Testis (tissue), 3 donors: ENCODE results near the gene CDH12. TPM values are rescaled to one million over a fixed set of nuclear protein-coding genes. Genes with fewer than 3 reads are reported as not detected.
"Not testable (repeated sequence)": the region's sequence is repeated elsewhere in the genome, so short reads cannot be mapped to it uniquely, and the experiment has no call there.

ENCODE experiments used
- DNase-seq: peaks from one replicate; pipeline ENCODE4 v3.0.0-alpha.2; 2019
- H3K27ac ChIP-seq, 2 donors: fragments of 200-600 bp; sonication (generic); one replicate each; pipeline ENCODE4 v1.5.1; 2019
- H3K27me3 ChIP-seq: fragments of 200-600 bp; sonication (generic); one replicate; pipeline ENCODE4 v1.5.1; 2019
- H3K36me3 ChIP-seq: fragments of 200-600 bp; sonication (generic); one replicate; pipeline ENCODE4 v1.5.1; 2017; ENCODE audit warnings: low read depth; ENCODE audit errors: missing control alignments
- H3K4me1 ChIP-seq: fragments of 200-600 bp; sonication (generic); one replicate; pipeline ENCODE4 v1.5.1; 2019
- H3K4me3 ChIP-seq, 2 donors: fragments of 200-600 bp; sonication (generic); one replicate each; pipeline ENCODE4 v1.5.1; 2017 to 2019
- H3K9me3 ChIP-seq: fragments of 200-600 bp; sonication (generic); one replicate; pipeline ENCODE4 v1.5.1; 2017
- POLR2A ChIP-seq: fragments of 450-650 bp; IDR thresholded peaks from one replicate; pipeline ENCODE4 v1.6.1; 2017; ENCODE audit warnings: antibody characterized with exemption, mild to moderate bottlenecking, moderate library complexity
- WGBS, 2 donors: methylation state at CpG; one replicate each; pipeline ENCODE4 v1.1.5; 2018; 5-methylcytosine and 5-hydroxymethylcytosine counted together
- intact Hi-C: fragments of 100-400 bp; cut with DNase I; formaldehyde crosslinking; loops from one replicate; pipeline ENCODE4 v1.15.1; 2023; ENCODE audit warnings: low total_unique reads
- polyA plus RNA-seq: library from polyadenylated mRNA; stranded (reverse); fragments of 350-450 nt; fragmentation: Illumina TruSeq; extraction: RNeasy Lipid Tissue Mini Kit (QIAGEN cat#74804); gene quantifications from one replicate; pipeline ENCODE4 v1.2.3, GENCODE V29; 2014; ENCODE audit warnings: low read depth, low replicate concordance; ENCODE audit not compliant: insufficient read depth
- total RNA-seq, 2 donors: library from RNA; depleted of rRNA; stranded (reverse); fragments of >200 nt; gene quantifications; one replicate each; pipeline ENCODE4 v1.2.3, GENCODE V29; 2016
- TF ChIP-seq, protein P1 (sequence below), 3 experiments: fragments of 450-650 bp in 2 of 3; fragments of 200-600 bp in 1 of 3; sonication (generic) in 1 of 3; IDR thresholded peaks; one replicate each; pipeline ENCODE4 v1.5.1; 2016 to 2019; ENCODE audit warnings: antibody characterized with exemption in 3 of 3, mild to moderate bottlenecking in 2 of 3, moderate library complexity in 1 of 3

CDH12 gene
- total and polyA plus RNA-seq, 3 donors from 2014 or later = 0.87 to 2.3 (median 2.3) TPM

DNA sequence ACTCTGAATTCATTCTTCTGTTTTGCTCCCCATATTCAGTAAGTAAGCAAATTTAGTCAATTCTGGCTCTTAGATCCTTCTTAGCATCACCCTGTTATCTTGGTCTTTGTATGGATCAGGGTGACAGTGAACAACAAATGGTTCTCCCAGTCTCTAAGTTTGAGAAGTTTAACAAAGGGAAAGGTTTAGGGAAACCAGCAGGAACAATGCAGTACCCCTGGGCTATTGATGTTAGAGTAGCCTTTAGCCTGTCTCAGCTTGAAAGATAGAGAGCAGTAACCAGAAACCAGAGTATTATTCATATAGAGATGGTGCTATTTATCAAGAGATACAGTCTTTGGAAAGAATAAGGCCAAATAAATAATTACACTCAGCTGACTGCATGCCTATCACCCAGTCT lies 241.8 kb downstream of the CDH12 start:
- DNase-seq = no peak

DNA sequence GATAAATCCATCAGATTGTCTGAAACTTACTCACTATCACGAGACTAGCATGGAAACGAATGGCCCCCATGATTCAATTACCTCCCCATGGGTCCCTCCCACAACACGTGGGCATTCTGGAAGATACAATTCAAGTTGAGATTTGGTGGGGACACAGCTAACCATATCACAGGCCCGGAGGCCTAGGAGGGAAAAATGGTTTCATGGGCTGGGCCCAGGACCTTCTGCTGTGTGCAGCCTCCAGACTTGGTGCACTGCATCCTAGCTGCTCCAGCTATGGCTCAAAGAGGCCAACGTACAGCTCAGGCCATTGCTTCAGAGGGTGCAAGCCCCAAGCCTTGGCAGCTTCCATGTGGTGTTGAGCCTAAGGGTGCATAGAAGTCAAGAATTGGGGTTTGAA lies 245.6 kb downstream of the CDH12 start:
- WGBS, 2 donors = 68 to 73% methylated on average over 5 of the region's 5 CpGs
- intact Hi-C loops, H3K4me3 ChIP-seq, H3K36me3 ChIP-seq, H3K27ac ChIP-seq, H3K27me3 ChIP-seq, H3K9me3 ChIP-seq, H3K4me1 ChIP-seq, DNase-seq: not testable (repeated sequence)

More for the DNA sequence above, 241.8 kb downstream of the CDH12 start:
- H3K27me3 ChIP-seq = no peaks in the 10 kb centered on the region
- intact Hi-C loops = no loop called here
- H3K36me3 ChIP-seq = no peaks in the 10 kb centered on the region
- H3K9me3 ChIP-seq = no peaks in the 10 kb centered on the region
- H3K4me3 ChIP-seq = no peak overlapping the region
- H3K4me1 ChIP-seq = no peaks in the 10 kb centered on the region
- TF ChIP-seq POLR2A = no peak
- TF ChIP-seq, protein P1, sequence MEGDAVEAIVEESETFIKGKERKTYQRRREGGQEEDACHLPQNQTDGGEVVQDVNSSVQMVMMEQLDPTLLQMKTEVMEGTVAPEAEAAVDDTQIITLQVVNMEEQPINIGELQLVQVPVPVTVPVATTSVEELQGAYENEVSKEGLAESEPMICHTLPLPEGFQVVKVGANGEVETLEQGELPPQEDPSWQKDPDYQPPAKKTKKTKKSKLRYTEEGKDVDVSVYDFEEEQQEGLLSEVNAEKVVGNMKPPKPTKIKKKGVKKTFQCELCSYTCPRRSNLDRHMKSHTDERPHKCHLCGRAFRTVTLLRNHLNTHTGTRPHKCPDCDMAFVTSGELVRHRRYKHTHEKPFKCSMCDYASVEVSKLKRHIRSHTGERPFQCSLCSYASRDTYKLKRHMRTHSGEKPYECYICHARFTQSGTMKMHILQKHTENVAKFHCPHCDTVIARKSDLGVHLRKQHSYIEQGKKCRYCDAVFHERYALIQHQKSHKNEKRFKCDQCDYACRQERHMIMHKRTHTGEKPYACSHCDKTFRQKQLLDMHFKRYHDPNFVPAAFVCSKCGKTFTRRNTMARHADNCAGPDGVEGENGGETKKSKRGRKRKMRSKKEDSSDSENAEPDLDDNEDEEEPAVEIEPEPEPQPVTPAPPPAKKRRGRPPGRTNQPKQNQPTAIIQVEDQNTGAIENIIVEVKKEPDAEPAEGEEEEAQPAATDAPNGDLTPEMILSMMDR (IDR thresholded peaks at IDR 0.05) = no peak
- H3K27ac ChIP-seq = no peak overlapping the region

DNA sequence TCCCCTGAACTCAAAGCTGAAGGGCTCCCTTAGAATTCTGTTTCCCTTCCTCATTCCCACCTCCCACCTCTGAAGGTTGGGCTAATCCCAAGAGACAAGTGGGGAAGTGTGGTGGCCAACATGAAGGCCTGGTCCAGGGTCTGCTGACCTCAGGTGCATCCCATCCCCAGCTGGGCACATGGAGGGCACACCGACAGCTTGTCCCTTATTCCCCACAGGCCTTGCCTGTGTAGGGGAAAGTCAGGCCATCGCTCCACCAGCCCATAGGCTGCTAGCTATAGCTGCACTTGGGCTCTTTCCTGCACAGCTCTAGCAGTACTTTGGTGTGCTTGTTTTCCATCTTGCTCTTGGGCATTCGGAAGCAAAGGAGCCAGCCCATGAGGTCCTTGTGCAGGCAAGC lies 247.7 kb downstream of the CDH12 start:
- H3K4me1 ChIP-seq = no peaks in the 10 kb centered on the region
- H3K27ac ChIP-seq = no peak overlapping the region
- H3K4me3 ChIP-seq = no peak overlapping the region
- intact Hi-C loops = no loop called here
- 83 to 100% methylated on average over 3 of the region's 3 CpGs for WGBS, 2 donors
- no peaks in the 10 kb centered on the region for H3K27me3 ChIP-seq
- H3K9me3 ChIP-seq = no peaks in the 10 kb centered on the region
- DNase-seq = no peak
- TF ChIP-seq, protein P1 (IDR thresholded peaks at IDR 0.05) = no peak
- no peak for TF ChIP-seq POLR2A
- no peaks in the 10 kb centered on the region for H3K36me3 ChIP-seq

DNA sequence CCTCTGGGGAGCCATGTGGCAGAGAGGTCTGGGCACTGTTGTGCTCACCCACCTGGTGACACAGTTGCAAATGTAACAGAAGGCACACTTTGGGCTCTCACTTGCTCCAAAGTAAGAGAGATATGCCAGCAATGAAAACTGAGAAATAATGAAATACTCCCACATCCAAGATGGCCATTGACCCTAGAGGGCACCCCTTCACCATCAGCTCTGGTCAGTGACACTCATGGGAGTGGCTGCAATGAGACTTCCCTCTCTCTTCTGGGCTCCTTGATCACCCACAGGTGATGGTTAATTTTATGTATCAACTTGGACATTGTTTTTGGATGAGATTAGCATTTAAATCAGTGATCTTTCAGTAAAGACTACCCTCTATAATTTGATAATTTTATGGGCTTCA lies 248.4 kb downstream of the CDH12 start:
- H3K9me3 ChIP-seq = no peaks in the 10 kb centered on the region
- H3K4me3 ChIP-seq = no peak overlapping the region
- H3K36me3 ChIP-seq = no peaks in the 10 kb centered on the region
- intact Hi-C loops = no loop called here
- DNase-seq = no peak
- no peaks in the 10 kb centered on the region for H3K27me3 ChIP-seq
- TF ChIP-seq, protein P1 (IDR thresholded peaks at IDR 0.05) = no peak
- no peak for TF ChIP-seq POLR2A
- H3K4me1 ChIP-seq = no peaks in the 10 kb centered on the region
- H3K27ac ChIP-seq = no peak overlapping the region

DNA sequence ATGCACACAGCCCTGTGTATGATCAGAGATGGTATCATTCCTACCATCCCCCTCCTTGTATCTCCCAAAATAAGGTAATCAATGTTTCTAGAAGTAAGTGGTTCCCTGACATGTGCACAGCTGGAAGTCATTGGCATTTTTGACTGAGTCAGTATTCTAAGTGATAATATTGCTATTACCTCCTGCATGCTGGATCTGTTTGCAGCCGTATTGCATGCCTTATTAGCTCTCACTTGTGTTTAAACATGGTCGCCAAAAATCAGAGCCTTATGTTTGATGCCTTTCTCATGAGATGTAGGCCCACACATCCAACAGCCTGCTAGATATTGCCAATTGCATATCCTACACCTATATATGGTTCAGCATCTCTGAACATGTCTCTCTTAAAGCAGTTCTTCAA lies 254.3 kb downstream of the CDH12 start:
- intact Hi-C loops = no loop called here
- TF ChIP-seq, protein P1 (IDR thresholded peaks at IDR 0.05) = no peak
- TF ChIP-seq POLR2A = no peak
- Histone ChIP-seq H3K36me3 (no peaks in the 10 kb centered on the region), H3K27me3 (no peaks in the 10 kb centered on the region), H3K27ac (no peak overlapping the region), H3K9me3 (no peaks in the 10 kb centered on the region), H3K4me1 (no peaks in the 10 kb centered on the region), H3K4me3 (no peak overlapping the region)
- DNase-seq = no peak
- WGBS, 2 donors = 89% methylated on average over 2 of the region's 2 CpGs
